Testis (tissue), 2 donors: Measurements from ENCODE around the gene PRR16.

Experiments used
- POLR2A ChIP-seq: fragments of 450-650 bp; IDR thresholded peaks from one replicate; pipeline ENCODE4 v1.6.1; 2017; ENCODE audit warnings: antibody characterized with exemption, mild to moderate bottlenecking, moderate library complexity
- TF ChIP-seq, protein P1 (sequence below), 3 experiments: fragments of 450-650 bp in 2 of 3; fragments of 200-600 bp in 1 of 3; sonication (generic) in 1 of 3; IDR thresholded peaks; one replicate each; pipeline ENCODE4 v1.5.1; 2016 to 2019; ENCODE audit warnings: antibody characterized with exemption in 3 of 3, mild to moderate bottlenecking in 2 of 3, moderate library complexity in 1 of 3

GRCh38 chr5:120568711-120569110 is 104.6 kb downstream of the PRR16 start:
- TF ChIP-seq POLR2A = no peak
- TF ChIP-seq, protein P1, sequence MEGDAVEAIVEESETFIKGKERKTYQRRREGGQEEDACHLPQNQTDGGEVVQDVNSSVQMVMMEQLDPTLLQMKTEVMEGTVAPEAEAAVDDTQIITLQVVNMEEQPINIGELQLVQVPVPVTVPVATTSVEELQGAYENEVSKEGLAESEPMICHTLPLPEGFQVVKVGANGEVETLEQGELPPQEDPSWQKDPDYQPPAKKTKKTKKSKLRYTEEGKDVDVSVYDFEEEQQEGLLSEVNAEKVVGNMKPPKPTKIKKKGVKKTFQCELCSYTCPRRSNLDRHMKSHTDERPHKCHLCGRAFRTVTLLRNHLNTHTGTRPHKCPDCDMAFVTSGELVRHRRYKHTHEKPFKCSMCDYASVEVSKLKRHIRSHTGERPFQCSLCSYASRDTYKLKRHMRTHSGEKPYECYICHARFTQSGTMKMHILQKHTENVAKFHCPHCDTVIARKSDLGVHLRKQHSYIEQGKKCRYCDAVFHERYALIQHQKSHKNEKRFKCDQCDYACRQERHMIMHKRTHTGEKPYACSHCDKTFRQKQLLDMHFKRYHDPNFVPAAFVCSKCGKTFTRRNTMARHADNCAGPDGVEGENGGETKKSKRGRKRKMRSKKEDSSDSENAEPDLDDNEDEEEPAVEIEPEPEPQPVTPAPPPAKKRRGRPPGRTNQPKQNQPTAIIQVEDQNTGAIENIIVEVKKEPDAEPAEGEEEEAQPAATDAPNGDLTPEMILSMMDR (IDR thresholded peaks at IDR 0.05) = no peak
